Activated naive CD4-positive, alpha-beta T cell treated with anti-CD3 and anti-CD28 coated beads, Interleukin-2, amount 50 U/mL, for 16 hours (primary cell): ENCODE results near the gene PTPRS.

Experiments used
- DNase-seq: peaks from one replicate; pipeline ENCODE4 v3.0.0-alpha.2; 2020

PTPRS gene

GRCh38 chr19:5354403-5354802 lies 13.8 kb upstream of the PTPRS start:
- DNase-seq, result no peak

DNA sequence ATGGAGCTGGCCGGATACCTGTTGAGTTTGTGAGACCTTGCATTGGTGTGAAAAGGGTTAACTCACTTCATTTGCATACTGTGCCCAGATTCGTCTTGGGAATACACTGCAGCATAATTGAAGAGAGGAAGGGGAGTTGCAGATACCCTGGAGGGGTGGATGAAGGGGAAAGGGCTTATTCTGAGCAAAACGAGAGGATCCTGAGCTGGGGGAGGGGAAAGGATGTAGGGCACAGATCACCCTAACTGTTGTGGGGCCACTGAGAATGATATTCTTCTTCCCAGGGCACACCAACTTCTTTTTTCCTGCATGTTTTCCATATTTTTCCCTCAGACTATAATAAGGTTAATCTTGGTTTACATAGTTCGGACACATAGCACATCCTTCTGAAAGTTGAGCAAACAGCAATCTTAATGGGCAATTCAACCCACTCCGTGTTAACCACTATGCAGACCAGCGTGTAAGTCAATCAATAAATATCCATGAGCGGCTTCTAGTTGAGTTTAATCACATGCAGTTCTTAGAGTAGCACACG lies 11.7 kb upstream of the PTPRS start:
- DNase-seq, result no peak

- DNase-seq, result no peak
Measured at GRCh38 chr19:5351731-5352228, 11.2 kb upstream of the PTPRS start.

DNA sequence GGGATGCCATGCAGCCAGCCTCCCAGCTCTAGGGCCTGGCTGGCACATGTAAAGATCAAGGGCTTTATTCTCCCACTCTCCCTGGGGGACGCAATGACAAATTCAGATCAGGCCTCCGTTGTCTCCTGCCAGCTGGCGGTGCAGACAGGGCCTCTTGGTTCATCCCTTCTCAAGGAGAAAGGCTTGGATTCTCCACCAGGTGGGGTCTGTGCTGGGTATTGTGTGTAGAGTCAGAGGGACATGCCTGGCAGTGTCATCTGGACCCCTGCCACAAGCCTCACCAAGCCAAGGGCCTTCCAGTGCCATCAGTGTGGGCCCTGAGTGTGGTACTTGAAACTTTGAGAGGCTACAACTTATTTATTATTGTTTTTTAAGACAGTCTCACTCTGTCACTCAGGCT lies 8.4 kb upstream of the PTPRS start:
- no peak for DNase-seq

GRCh38 chr19:5345895-5346386 lies 5.3 kb upstream of the PTPRS start:
- no peak for DNase-seq

DNA sequence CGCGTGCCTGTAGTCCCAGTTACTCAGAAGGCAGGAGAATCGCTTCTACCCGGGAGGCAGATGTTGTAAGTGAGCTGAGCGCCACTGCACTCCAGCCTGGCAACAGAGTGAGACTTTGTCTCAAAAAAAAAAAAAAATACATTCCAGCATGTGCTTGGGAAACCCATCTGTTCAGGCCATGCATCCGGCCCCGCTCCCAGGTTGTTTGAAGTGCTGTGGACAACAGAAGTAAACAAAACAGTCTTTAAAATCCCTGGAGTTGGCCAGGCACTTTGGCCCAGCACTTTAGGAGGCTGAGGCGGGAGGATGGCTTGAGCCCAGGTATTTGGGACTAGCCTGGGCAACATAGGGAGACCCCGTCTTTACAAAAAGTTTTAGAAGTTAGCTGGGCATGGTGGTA lies 3.2 kb upstream of the PTPRS start:
- DNase-seq, result no peak

DNA sequence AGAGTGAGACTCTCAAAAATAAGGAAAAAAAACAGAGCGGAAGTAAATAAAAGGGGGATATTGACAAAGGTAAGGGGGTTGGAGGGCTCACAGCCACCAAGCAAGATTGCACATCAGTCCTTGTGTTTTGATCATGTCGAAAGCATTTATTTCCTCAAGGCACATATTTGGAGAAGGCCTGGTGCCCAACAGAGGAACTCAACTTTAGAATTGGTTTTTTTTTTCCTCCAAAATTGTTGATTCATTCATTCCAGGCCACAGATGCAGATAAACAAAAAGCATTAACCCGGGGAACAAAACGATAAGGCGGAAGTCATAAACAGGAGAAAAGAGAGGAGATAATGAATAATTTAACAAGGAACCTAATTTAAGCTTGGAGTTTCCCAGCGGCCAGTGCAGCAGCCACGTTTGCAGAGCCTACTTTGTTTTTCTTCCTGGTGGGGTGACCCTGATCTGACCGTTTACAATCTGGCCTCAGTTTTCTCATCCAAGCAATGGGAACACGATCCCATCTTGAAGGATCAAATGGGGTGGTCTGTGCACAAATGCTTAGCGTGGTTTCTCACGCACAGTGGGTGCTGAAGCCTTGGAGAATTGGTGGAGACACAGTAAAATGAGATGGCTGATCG lies 2.1 kb upstream of the PTPRS start:
- DNase-seq, result no peak

DNA sequence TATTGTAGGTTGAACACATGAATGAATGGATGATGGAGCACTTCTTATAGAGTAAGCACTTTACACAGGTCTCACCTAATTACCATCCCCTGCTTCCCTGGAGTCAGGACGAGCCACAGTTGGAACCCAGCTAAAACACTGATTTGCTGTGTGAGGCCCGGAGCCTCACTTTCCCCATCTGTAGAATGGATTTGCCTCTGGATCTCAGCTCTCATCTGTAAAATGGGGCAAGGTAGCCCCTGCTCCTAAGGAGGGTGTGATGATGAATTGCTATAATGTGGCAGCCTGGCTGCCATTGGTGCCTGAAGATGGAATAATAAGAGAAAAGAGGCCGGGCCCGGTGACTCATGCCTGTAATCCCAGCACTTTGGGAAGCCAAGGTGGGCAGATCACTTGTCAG lies 1.4 kb upstream of the PTPRS start:
- no peak for DNase-seq

- DNase-seq, result no peak
Measured at GRCh38 chr19:5341448-5341820, 822 bp upstream of the PTPRS start.

DNA sequence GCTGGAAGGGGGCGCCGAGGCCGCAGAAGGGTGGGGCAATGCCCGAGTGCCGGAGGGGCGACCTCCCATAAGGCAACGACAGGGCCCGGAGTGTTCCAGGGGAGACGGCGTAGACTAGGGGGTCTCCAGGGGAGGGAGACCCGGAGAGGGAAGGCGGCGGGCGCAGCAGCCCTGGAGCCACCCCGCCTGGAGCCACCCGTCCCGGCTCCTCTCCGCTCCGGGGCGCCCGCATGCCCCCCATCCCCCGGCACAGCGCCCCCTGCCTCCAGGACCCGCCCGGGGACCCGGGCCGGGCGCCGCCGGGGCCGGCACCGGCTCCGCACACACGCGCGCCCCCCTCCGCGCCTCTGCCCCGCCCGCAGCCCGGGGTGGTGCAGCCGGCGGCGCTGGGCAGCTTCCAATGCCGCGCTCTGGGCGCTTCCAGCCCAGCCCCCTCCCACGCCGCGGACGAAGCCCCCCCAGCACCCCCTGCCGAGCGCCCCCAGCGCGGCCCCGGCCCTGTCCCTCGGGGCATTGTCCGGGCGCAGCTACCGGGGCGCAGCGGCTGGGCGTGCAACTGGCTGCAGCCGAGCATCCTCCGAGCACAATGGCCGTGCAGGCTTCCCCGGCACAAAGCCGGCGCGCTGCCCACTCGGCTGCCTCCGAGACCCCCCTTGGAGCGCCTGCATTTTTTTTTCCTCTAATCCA lies 519 bp downstream of the PTPRS start:
- DNase-seq, result no peak

- no peak for DNase-seq
Measured at GRCh38 chr19:5339198-5339949, 1.2 kb downstream of the PTPRS start.

GRCh38 chr19:5338656-5339197 lies 1.9 kb downstream of the PTPRS start:
- DNase-seq, result no peak

- no peak for DNase-seq
Measured at GRCh38 chr19:5337708-5338655, 2.6 kb downstream of the PTPRS start.

GRCh38 chr19:5337126-5337525 lies 3.5 kb downstream of the PTPRS start:
- DNase-seq, result no peak

DNA sequence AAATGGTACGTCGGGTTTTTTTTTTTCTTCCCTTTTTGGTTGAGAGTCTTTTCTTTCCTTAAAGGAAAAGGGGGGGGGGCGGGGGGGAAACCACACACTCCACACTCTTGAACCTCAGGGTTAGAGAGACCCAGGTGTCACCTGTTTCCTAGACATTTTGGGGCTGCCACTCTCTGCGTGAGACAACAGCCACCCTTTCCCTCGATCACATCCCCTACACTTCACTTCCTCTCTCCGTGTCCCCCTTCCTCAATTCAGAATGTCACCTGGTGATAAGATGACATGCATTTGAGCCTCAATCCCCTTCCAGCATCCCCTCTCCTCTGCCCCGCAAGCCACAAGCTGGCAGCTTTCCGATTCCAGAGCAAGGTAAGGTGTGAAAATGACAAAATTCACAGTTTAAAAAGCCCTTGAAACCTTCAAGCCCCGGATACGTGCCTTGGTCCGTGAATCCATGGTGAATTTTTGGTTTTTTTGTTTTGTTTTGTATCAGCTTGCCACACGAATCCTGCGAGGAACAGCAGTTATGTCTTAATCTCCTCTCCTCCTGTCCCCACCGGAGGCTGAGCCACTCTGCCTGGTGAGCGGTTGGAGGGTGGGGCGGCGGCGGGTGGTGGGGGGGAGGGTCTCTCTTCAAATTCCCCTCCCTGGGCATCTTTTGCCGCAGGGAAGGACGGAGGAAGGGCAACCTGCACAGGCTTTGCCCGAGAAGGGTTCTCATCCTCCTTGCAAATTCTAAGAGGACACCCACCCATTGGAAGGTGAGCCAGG lies 4.2 kb downstream of the PTPRS start:
- DNase-seq, result no peak

DNA sequence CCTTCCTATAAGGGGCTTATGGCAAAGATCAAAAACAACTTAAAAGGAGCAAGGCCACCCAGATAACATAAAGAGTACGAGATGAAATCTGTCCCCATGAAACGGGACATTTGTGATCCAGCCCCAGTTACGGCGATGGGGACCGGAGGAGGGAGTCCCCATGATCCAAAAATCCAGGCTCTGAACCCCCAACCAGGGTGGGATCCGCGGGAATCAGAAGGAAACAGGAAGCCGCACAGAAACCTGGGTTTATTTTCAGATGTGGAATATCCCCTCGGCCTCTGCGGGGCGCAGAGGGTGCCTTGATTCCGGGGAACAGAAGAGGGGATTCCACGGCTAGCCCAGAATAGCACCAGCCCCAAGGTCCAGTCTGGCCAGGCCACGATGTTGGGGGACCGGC lies 5.0 kb downstream of the PTPRS start:
- DNase-seq, result no peak

GRCh38 chr19:5334824-5335500 lies 5.7 kb downstream of the PTPRS start:
- DNase-seq, result no peak

DNA sequence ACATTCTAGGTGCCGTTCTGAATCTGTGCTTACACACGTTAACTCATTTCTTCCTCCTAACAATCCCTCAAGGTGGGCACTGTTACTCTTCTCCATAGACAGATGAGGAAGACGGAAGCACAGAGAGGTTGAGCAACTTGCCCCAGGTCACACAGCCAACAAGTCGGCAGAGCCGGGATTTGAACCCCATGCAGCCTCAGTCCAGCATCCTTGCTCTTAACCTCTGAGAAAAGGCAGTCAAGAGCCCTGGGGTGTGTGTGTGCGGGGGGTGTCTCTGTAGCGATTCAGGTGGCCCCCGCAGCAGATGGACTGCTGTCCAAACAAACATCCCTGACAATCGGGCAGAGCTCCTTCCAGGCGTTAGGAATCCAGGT lies 6.3 kb downstream of the PTPRS start:
- DNase-seq, result no peak

GRCh38 chr19:5333581-5334365 lies 6.8 kb downstream of the PTPRS start:
- no peak for DNase-seq

- no peak for DNase-seq
Measured at GRCh38 chr19:5332501-5332900, 8.1 kb downstream of the PTPRS start.
